Right lung (tissue), 5 donors: ENCODE results near the gene SEMA5B. TPM values are rescaled to one million over a fixed set of nuclear protein-coding genes. Genes with fewer than 3 reads are reported as not detected.

Source experiments
- DNase-seq, 2 donors: peaks; one replicate each; pipeline ENCODE4 v3.0.0-alpha.2; 2013
- polyA plus RNA-seq, 5 donors: library from polyadenylated mRNA; unstranded; fragments of 120-200 nt; gene quantifications; one replicate each; pipeline versions ENCODE4 v1.2.1 to v1.2.3, GENCODE V29; 2013; ENCODE audit warnings: inconsistent platforms in 1 of 5, low replicate concordance in 1 of 5; ENCODE audit not compliant: insufficient read length in 5 of 5, insufficient read depth in 1 of 5

Gene SEMA5B
- polyA plus RNA-seq, 5 donors, result 5.8 to 9.4 (median 6.5) TPM

DNA sequence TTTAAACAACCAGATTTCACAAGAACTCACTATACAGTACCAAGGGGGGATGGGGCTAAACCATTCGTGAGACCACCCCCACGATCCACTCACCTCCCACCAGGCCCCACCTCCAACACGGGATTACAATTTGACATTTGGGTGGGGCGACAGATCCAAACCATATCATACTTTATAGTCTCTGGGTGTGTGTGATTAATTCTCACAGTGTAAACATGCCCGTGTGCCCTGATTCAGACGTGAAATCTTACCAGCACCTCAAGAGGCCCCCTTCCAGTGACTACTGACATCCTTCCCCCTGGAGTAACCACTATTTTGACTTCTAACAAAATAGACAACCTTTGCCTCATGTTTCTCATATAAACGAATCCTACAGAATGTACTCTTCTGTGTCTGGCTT is 34.3 kb upstream of the SEMA5B start:
- DNase-seq, result no peak

DNA sequence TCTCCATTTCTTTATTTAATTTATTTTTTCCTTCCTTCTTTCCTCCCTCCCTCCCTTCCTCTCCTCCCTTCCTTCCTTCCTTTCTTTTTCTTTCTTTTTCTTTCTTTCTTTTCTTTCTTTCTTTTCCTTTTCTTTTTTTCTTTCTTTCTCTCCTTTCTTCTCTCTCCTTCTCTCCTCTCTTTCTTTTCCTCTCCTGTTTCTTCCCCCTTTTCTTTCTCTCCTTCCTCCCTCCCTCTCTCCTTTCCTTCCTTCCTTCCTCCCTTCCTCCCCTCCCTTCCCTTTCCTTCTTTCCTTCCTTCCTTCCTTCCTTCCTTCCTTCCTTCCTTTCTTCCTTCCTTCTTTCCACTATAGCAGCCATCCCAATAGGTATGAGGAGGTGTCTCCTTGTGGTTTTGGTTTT is 32.5 kb upstream of the SEMA5B start:
- DNase-seq, result no peak

DNA sequence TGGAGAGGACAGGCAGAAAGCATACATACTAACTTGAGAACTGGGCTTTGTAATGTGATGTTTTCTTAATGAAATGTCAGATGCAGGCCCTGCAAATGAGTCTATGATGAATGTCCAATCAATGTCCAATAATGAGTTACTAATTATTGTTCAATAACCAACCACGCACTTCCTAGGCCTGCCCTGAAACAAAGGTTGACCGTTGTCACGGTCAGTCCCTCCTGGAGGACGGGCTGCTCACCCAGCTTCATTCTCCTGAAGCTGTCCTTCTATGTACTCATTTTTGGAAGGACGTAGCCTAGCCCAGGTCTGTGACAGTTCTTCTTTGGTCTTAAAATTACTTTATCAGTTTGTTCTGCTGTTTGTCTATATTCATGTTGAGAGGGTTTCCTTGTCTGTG is 30.9 kb upstream of the SEMA5B start:
- DNase-seq, result no peak

DNA sequence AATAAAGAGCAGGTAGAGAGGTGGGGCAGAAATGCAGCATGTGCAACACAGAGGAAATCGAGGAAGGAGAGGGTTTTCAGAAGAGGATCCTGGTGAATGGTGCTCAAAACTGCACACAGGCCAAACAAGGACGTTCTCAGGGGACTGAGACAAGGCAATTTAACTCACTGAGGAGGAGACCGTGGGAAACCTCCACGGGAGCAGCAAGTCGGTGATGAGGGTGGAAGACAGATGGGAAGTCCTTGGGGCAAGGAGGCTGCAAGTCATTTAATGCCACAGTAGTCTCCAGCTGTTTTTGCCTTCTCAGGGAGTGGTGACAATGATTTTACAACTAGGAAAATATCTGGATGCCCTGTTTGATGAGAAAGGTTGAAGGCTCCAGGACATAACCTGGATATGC is 27.8 kb upstream of the SEMA5B start:
- DNase-seq, result no peak

DNA sequence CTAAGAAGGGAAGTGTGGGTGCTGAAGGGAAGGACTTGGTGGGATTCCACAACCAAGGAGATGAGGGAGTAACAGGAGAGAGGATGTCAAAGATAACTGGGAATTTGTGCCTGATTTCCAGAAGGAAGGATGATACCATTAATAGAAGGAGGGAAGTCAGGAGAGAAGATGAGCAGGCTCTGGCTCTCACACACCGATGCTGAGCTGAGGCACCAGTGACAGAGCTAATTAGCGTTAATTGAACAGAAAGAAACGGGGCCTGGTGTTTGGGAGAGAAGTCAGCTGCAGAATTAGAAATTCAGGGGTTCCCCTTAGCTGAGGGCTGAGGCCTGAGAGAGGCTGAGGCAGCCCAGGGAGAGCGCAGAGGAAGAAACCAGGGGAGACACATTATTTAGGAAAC is 27.4 kb upstream of the SEMA5B start:
- DNase-seq, result no peak

DNA sequence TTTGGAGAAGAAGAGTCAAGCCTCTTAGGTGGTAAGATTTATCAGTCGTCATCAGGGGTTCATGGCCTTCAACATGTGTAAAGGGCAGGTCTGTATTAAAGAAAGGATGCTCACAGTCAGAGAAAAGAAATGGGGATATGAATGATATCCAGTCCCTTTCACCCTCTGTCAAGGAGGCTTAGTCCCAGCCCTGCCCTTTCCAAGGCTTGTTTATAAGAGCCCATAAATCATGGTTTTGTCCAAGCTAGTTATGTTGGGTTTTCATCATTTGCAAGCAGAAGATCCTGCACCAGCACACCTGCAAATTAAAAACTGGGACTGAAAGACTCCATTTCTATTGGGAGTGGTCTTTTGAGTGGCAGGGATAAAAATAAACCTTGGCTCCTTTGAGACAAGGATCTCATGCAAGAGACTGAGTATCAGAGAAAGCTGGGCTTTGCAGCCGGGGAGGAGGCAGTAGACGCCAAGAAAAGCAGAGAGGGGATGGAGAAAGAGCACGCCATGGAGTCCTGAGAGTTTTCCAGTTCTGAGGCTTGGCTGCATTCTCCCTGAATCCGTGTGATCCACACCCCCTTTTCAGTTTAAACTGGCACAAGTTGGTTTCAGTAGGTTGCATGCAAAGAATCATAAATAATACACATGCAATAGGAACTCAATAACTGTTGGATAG is 26.7 kb upstream of the SEMA5B start:
- DNase-seq, result no peak

DNA sequence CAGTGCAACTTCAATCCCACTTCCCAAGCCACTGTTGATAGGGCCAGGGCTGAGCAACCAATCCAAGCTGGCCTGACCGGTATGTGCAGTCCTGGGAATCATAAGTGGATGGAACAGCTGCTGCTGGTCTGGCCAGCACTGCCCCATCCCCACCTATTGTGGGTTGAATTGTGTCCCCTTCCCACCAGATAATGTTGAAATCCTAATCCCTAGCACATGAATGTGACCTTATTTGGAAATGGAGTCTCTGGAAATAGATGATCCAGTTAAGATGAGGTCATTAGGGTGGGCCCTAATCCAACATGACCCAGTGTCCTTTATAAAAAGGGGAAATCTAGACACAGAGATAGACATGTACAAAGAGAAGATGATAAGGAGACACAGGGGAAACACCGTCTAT is 25.5 kb upstream of the SEMA5B start:
- no peak for DNase-seq

DNA sequence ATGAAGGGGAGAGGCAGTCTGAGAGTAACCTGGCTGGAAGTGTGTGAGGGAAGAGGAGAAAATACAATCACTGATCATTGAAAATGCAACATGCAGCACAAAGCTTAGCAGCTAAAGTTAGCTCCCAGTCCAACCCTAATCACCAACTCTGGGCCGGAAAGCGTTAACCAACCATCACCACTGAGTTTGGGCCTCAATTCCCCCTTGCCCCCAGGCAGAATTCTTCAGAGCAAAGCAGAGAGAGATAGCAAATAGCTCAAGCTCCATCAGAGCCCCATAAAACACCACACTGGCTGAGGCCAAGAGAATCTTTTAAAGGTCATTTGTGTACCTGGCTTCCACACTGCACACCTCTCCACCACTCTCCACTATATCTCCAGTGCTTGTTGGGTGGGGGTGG is 23.1 kb upstream of the SEMA5B start:
- no peak for DNase-seq

DNA sequence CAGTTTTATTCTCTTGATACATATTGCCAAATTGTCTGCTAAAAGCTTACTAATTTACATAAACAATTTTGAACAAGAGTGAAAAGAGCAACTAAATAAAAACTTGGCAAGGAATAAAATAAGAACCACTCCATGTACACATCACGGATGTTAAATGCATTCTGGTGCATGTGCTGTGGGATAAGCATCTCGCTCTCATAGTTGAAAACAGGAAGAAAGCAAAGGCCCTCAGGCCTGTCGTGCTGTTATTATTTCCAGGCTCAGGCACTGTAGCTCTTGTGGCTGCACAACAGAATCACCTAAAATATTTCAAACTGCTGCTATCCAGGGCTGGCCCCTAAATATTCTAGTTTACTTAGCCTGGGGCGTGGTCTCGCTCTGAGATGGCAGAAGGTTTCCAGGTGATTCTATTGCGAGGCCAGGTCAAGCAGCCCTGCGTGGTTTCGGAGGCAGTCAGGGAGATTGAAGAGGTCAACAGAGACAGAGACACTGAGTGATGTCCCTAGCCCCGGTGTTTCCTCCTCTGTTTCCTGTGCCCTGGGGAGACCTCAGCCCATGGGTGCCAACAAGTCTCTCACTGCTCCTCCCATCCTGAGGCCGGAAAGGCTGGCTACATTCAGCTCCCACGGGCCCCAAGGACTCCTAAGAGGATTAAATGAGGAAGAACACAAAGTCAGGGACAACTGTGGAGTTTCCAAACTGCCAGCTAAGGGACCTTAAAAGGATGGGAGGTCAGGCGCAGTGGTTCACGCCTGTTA is 21.1 kb upstream of the SEMA5B start:
- DNase-seq, result no peak

DNA sequence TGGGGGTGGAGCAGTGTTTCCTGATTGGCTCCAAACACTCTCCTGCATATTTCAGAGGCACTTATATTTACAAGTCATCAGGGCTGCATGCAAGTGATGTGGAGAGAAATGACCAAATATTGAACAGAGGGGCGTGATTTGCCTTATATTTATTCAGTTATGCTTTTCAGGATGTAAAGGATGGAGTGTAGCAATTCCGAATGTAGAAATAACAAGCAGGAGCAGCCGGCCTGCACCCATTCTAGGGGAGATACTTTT is 19.4 kb upstream of the SEMA5B start:
- DNase-seq, result no peak

DNA sequence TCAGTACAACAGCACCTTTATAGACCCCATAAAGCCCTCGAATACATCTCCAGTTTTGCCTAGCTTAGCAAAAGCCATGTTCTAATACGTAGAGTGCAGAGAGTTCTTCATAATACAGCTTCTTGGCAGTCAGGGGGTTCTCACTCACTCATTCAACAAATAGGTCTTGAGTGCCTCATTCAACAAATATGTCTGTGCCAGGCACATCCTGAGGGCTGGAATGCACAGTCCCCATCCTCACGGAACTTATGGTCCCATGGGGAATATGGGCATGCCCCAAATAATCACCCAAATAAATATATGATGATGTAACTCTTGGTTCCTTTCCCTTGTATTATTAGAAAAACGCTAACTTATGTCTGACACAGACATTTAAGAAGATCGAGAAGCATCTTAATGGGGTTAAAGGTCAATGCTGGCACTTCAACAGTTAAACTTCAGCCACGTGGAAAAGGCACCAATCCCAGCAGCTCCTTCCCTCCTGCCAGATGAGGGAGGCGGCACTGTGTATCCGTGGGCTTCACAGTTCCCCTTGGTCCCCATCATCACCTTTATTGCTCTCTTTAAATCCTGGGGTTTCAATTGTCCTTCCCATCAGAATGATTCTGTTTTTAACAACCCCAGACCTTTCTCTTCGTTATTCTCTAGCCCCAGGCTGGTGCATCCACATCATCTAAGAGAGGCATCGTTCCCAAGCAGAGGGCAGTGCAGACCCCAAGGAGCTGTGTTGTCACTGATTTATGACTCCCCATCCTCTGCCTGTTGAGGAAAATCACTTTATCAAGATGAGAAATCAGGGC is 18.9 kb upstream of the SEMA5B start:
- no peak for DNase-seq

DNA sequence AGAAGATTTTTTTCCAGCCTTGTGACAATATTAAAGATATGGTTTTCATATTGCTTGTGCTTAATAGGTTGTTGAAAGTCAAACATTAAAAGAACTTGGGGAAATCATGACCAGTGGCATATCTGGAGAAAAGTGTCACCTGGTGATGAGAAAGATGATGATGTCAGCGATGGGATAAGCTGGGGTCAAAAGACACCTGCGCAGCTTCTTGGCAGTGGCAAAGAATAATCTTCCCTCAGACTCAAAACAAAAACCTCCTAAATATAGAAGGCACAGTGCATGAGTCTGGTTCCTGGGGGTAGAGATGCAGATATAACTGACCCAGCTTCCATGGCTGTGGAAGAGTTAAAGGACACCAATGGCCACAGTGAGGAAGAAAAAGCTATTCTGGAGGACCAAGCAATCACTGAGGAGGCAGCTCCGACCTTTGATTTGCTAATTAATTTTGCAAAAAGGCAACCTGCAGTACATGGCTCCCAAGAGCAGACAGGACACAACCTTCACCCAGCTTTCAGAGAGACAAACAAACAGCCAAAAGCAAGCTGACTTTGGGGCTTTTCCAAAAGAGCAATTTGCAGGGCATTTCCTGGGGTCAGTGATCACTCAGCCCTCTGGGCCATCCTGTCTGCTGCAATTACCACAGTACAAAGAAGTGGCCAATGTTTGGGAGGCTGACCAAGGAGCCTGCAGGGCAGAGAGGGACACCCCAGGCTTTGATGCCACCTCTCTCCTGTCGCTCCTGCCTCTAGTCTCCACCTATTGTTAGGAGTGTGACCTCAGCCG is 17.6 kb upstream of the SEMA5B start:
- no peak for DNase-seq

DNA sequence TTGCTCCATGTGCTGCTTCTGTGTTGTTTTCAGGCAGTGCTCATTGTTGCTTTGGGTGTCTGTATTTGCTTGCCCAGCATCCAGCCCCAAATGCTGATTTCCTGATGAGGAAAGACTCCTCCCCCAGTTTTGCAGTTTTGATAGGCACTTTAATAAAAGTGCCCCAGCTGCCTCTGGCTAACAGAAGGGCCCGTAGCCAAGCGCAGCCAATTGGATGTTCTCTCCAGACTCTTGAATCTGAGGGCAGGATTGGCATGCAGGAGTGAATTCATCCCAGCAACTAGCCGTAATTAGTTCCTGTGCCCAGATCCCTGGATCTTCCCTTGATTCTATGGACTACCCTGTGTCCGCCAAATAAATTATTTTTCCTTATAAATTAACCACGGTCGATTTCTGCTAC is 14.8 kb upstream of the SEMA5B start:
- no peak for DNase-seq

DNA sequence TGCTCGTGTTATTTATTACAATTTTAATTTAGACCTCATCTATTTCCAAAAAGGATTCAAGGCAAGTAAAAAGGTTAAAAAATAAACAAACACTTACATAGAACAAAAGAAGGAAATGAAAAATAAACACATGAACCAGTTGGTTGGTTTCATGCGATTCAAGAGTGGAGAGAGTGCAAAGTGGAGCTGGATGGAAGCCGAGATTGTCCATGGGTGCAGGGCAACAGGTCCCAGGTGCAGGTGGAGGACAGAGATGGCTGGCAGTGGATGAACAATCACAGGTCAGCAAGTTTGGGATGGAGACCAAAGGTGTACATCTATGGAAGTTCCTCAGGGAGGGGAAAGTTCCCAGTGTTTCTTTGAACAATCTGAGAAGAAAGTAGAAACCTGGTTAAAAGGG is 11.6 kb upstream of the SEMA5B start:
- DNase-seq, result no peak

DNA sequence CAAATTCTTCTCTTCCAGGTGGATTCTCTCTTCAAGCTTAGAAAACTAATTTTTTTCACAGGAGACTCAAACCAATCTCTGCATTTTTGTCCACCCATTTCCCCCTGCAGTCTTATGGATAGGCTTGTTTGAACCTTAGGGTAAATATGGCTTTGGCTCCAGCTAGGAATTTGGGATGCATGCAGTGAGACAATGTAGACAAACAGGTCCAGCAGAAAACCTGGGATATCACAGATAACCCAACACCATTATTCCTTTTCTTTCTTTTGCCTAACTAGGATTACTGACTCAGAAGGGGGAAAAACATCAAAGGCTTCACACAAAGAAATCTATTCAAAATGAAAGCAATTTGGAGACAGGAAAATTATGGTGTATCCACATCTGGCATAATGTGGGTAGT is 11.2 kb upstream of the SEMA5B start:
- DNase-seq, result no peak

DNA sequence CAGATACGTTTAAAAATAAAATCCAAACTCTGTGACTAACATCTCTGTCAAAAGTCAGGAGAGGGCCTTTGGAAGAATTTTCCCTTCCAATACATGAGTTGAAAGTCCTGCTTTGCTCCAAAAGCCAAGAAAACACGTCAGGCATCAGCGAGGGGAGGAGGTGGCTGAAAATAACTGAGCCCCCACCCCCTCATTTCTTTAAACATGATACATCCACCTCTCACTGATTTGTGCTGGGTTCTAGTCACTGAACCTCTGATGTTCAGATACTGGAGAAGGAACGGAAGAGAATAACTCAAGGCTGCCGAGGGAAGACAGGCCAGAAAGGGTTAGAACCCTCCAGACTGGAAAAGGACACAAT is 9.4 kb upstream of the SEMA5B start:
- no peak for DNase-seq

DNA sequence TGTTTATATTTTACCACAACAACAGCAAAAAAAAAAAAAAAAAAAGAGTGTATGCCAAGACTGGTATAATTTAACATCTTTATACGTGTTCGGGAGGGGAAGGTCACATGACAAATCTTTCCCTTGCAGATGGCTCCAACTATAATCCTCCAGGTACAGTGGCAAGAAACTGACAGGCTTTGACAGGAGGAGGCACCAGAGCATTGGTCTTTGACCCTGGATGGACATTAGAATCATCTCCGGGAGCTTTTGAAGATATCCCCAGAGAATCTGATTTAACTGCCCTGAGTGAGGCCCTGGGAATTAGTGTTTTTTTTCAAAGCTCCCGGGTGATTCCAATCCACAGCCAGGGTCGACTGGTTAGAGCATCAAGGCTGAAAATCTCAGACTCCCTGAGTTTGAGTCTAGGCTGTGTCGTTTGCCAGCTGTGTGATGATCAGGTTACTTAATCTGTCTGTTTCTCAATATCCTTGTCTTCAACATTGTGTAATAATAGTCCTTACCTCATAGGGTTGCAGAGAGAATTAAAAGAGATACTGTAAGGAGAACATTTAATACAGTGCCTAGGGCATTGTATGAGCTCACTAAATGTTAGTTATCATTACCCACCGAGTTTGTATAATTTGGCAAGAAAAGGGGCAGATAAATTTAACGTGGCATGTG is 8.9 kb upstream of the SEMA5B start:
- no peak for DNase-seq

DNA sequence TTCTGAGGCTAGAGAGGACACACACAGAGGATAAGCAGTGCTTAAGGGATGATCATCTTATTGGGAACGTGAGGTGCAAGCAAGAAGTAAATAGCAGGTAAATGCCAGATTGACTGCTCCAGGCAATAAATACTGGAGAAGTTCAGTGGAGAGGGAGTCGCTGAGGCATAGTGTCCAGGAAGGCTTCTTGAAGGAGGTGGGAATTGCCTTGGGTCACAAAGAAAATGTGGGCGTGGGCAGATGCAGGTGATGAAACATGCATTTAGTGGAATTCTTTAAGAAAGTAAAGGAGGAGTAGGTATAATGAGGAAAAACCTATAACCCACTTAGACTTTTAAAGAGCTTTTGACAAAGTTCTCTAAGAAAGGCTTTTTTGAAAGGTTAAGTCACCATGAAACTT is 7.4 kb upstream of the SEMA5B start:
- no peak for DNase-seq

DNA sequence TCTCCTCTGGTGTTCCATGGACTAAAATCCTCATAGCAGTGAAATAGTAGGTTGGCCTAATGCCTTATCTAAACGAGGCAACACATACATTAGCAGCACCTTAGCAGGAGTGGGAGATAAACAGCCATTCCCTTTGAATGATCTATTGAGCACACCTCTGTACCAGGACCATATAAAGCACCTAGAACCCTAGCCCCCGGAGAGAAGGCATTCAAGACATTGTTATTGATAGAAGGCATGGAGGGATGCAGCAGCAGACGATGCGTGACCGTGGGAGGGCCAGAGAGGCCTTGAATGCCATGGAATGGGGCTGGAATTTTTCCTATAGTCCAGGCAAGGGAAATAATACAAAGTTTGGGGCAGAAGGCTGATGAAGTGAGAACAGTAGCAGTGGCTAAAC is 6.6 kb upstream of the SEMA5B start:
- DNase-seq, result no peak

DNA sequence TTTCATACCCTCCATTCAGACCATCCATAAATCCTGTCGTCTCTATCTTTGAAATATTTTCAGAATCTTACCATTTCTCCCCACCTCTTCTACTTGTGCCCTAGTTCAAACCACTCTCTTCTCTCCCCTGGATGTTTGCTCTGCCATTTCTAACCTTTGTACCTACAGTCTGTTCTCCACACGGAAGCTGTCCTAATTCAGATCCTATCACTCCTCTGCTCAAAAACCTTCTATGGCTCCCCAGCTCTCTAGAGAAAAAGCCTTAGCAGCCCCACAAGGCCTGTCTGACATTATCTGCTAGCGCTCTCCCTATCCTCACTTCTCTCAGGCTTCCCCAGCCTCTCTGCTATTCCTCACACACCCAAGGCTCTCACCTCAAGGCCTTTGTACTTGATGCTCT is 4.5 kb upstream of the SEMA5B start:
- DNase-seq, result no peak

DNA sequence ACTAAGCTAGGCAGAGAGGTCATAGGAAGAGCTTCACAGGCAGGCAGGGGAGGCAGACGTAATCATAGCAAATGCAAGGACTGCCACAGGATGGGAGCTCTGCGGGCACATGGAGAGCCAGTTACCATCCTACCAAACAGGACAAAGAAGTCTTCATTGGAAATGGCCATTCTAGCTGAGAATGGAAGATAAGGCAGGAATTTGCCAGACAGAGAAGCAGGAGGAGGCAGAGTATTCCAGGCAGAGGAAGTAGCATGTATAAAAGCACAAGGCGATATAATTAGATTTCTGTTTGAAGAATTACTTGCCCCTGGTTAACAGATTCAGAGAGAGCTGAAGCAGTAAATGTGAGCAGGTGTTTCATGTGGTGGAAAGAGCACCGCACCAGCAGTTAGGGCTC is 3.5 kb upstream of the SEMA5B start:
- no peak for DNase-seq

DNA sequence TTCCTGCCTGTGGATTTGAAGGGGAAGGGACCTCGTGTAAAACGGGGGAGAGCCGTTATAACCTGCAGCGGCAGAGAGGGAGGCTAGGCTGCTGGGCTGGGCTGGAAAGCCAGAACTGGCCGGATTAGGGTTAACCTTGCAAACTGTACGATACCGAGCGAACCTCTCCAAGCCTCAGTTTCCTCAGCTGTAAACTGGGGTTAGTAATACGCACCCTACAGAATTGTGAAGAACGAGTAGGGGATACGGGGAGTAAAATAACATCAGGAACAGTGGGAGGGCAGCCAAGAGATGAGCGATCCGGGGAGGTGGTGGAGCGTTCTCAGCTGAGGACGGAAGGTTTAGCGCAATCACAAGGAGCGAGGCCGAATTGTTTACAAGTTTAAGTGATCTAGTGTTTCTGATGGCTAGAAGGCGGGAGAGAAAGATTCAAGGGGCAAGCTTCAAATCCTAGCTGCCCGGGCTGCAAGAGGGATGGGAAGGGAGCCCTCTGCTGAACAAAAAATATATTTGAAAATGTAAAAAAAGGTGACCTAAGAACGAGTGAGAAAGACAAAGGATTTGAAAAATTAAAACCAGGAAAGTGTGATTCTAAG is 768 bp upstream of the SEMA5B start:
- DNase-seq, result peak; percentile 52 to 67
